GM12865 (cell line): Measurements from ENCODE around the gene SURF6.
"Not testable (repeated sequence)": the region's sequence is repeated elsewhere in the genome, so short reads cannot be mapped to it uniquely, and the experiment has no call there.

ENCODE experiments used
- DNase-seq: peaks from one replicate; pipeline ENCODE4 v3.0.0; 2010; ENCODE audit warnings: low read depth
- H3K4me3 ChIP-seq: 2 replicates; pipeline ENCODE4 v1.5.1; 2011; ENCODE audit warnings: mild to moderate bottlenecking, low read depth, low read length, control low read depth
- TF ChIP-seq, protein P1 (sequence below): IDR thresholded peaks from 2 replicates; pipeline ENCODE4 v1.5.1; 2011; ENCODE audit warnings: low read length, control low read depth, low read depth, inconsistent platforms; ENCODE audit not compliant: insufficient read depth; ENCODE audit errors: missing control alignments

The SURF6 gene

DNA sequence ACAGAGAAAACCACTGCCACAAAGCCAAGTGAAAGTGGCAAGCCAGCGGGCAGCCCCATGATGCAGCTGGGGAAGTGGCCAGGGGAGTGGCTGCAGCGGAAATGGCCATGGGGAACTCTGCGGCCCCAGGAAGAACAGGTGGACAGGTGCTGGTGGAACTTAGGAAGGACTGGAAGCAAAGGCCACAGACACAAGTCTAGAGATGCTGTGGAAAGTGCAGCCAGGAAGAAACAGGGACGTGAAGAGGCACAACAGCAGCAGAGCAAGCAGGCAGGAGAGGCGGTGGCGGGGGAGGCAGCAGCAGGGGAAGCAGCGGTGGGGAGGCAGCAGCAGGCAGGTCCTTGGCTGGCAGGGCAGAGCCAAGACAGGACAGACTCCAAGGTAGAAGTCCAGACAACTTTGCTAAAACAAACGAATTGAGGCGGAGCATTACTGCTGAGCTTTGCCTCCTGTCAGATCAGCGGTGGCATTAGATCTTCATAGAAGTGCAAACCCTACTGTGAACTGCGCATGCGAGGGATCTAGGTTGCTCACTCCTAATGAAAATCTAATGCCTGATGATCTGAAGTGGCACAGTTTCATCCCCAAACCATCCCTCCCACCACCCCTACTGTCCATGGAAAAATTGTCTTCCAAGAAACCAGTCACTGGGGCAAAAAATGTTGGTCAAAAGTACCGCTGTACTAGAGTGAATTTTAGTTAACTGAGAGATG lies 11.8 kb downstream of the SURF6 start:
- no peak overlapping the region for H3K4me3 ChIP-seq
- TF ChIP-seq, protein P1, sequence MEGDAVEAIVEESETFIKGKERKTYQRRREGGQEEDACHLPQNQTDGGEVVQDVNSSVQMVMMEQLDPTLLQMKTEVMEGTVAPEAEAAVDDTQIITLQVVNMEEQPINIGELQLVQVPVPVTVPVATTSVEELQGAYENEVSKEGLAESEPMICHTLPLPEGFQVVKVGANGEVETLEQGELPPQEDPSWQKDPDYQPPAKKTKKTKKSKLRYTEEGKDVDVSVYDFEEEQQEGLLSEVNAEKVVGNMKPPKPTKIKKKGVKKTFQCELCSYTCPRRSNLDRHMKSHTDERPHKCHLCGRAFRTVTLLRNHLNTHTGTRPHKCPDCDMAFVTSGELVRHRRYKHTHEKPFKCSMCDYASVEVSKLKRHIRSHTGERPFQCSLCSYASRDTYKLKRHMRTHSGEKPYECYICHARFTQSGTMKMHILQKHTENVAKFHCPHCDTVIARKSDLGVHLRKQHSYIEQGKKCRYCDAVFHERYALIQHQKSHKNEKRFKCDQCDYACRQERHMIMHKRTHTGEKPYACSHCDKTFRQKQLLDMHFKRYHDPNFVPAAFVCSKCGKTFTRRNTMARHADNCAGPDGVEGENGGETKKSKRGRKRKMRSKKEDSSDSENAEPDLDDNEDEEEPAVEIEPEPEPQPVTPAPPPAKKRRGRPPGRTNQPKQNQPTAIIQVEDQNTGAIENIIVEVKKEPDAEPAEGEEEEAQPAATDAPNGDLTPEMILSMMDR: no peak
- no peak for DNase-seq

DNA sequence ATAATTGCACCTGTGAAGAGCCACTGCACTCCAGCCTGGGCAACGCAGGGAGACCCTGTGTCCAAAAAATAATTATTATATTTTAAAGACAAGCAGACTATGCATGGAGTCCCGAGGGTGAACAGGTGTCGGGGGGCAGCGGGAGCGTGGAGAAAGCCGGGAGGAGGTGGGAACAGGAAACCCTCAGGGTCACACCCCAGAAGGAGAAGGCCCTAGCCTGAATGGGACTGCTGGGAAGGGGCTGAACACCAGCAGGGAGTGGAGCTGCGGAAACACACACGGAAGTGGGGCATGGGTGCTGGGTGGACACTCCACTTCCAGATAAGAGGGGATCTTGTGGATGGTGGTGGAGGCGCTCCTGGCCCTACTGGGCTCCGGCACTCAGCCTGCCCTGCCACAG lies 12.8 kb downstream of the SURF6 start:
- DNase-seq: no peak

DNA sequence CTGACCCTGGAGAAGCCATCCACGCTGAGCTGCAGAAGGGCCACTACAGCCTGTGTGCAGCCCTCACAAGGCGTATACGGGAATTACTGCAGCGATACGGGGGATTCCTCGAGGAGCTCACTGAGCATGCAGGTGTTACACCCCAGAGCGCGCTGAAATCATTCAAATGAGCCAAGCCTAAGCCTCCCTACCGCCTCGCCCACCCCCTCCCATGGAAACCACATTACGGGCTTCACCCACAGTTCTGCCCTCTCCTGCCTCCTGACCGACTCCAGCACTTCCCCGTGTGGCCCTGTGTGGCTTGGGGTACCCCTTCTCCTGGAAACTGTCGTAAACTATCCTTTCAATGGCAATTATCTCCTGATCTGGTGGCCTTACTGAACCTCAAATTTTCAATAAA lies 13.3 kb downstream of the SURF6 start:
- no peak overlapping the region for H3K4me3 ChIP-seq
- no peak for DNase-seq
- TF ChIP-seq, protein P1: no peak

More for the DNA sequence above, 12.8 kb downstream of the SURF6 start:
- H3K4me3 ChIP-seq: no peak overlapping the region
- TF ChIP-seq, protein P1: no peak

DNA sequence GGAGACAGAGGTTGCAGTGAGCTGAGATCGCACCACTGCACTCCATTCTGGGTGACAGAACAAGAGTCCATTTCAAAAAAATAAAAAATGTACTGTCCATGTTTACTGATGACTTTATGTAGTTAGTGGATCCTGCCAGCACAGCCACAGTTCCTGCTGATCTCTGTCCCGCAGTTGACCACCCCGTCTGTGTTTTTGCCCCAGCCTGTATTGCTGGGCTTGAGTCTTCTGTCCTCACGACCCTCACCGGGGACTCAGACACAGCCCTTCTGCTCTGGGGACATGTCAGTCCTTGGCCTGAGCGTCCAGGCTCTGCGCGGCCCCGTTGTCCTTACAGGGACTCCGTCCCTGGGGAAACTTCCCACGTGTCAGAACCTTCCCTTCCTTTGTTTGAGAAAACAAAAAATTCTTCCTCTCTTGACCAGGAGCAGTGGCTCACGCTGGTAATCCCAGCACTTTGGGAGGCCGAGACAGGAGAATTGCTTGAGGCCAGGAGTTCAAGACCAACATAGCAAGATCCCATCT lies 14.5 kb downstream of the SURF6 start:
- no peak for DNase-seq
- no peak overlapping the region for H3K4me3 ChIP-seq
- TF ChIP-seq, protein P1: no peak

DNA sequence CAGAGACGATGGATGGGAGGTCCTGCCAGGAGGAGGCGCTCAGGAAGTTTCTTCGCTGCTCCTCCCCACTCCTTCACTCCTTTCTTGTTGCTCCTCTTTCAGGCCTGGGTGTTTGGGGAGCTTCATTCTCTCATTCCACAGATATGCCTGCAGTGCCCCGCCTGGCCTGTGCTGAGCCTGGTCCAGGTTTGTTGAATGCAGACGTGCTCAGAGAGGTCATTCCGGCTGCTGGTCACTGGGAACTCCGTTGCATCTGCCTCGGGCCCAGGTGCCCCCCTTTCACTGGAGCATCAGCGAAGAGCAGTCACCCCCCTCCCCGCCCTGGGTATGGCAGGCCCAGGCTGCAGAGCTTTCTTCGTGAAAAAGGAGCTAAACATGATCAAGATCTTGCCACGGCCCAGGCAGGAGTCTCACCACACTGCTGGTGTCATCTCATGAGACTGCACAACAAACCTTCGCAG lies 15.5 kb downstream of the SURF6 start:
- H3K4me3 ChIP-seq: no peak overlapping the region
- TF ChIP-seq, protein P1: no peak
- no peak for DNase-seq

DNA sequence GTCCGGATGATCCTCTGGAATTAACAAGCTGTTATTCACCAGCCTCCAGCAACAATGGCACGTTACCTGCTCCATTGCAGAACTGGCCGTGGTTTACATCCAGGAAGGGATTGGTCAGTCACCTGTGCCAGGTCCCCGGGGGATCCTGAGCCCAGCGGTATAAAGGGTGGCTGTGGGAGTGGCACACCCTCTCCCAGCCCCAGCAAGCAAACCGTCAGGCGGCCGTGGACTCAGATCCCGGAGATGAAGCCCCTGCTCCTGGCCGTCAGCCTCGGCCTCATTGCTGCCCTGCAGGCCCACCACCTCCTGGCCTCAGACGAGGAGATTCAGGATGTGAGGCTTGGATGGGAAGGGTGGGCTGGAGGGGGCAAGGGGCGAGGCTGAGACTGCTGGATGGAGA lies 18.4 kb downstream of the SURF6 start:
- H3K4me3 ChIP-seq, DNase-seq: not testable (repeated sequence)

DNA sequence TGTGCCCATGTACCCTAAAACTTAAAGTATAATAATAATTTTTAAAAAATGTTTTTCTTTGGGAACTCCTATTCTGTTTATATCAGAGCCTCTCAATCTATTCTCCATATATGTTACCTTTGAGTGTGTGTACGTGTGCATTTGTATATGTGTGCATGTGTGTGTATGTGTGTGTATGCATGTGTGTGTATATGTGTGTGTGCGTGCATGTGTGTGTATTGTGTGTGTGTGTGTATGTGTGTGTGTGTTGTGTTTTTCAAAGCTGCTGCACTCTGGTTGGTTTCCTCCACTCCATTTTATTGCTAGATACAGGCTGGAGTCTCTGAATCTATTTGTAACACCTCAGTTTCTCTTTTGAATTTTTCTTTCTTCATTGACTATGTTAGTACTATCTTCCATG lies 20.0 kb downstream of the SURF6 start:
- no peak overlapping the region for H3K4me3 ChIP-seq
- TF ChIP-seq, protein P1: no peak
- DNase-seq: no peak
